GM12875 (cell line): ENCODE data around the gene PSORS1C1.
A peak's percentile ranks its signal among the peaks of the same experiment; 100 is the strongest.
"Not testable (repeated sequence)": the region's sequence is repeated elsewhere in the genome, so short reads cannot be mapped to it uniquely, and the experiment has no call there.

Experiments
- H3K4me3 ChIP-seq: one replicate; pipeline ENCODE4 v1.5.1; 2011; ENCODE audit warnings: low read depth, low read length, control low read depth
- CTCF ChIP-seq: IDR thresholded peaks from 2 replicates; pipeline ENCODE4 v1.5.1; 2011; ENCODE audit warnings: low read depth, mild to moderate bottlenecking, control low read depth, inconsistent platforms, low read length, moderate library complexity, borderline replicate concordance; ENCODE audit not compliant: insufficient read depth

PSORS1C1 gene

GRCh38 chr6:31114541-31114878 is at the start of gene PSORS1C1:
Gene PSORS1C1 (plus strand): TSS chr6:31114800. CDS start chr6:31129633, 14,833 bp downstream.
- no peak for TF ChIP-seq CTCF
- H3K4me3 ChIP-seq: no peak within 1 kb of the TSS

- H3K4me3 ChIP-seq: no peak overlapping the region
- no peak for TF ChIP-seq CTCF
These were observed 49.0 kb upstream of the PSORS1C1 start for GRCh38 chr6:31065556-31065955.

- H3K4me3 ChIP-seq: not testable (repeated sequence)
These were observed 47.6 kb upstream of the PSORS1C1 start for GRCh38 chr6:31067028-31067427.

GRCh38 chr6:31067891-31068668 is 46.5 kb upstream of the PSORS1C1 start:
- not testable (repeated sequence) for H3K4me3 ChIP-seq

GRCh38 chr6:31068669-31069340 is 45.8 kb upstream of the PSORS1C1 start:
- no peak overlapping the region for H3K4me3 ChIP-seq
- TF ChIP-seq CTCF: peak; percentile 87

GRCh38 chr6:31070711-31071197 is 43.8 kb upstream of the PSORS1C1 start:
- H3K4me3 ChIP-seq: no peak overlapping the region
- TF ChIP-seq CTCF: peak; percentile 41; the same call in 1 of the 2 replicates

GRCh38 chr6:31074401-31074800 is 40.2 kb upstream of the PSORS1C1 start:
- H3K4me3 ChIP-seq: no peak overlapping the region

More at GRCh38 chr6:31074401-31074800, 40.2 kb upstream of the PSORS1C1 start:
- TF ChIP-seq CTCF: no peak
